Activated naive CD8-positive, alpha-beta T cell treated with anti-CD3 and anti-CD28 coated beads for 36 hours (primary cell): ENCODE measurements around the gene NCBP2L. TPM values are rescaled to one million over a fixed set of nuclear protein-coding genes. Genes with fewer than 3 reads are reported as not detected.

ENCODE experiments used
- DNase-seq: peaks from one replicate; pipeline ENCODE4 v3.0.0; 2021
- H3K27ac Mint-ChIP-seq: one replicate; pipeline ENCODE4 v1.8.0; 2022; ENCODE audit warnings: mild to moderate bottlenecking, moderate library complexity, mixed read lengths
- H3K27me3 Mint-ChIP-seq: one replicate; pipeline ENCODE4 v1.8.0; 2022; ENCODE audit warnings: mild to moderate bottlenecking, mixed read lengths
- H3K36me3 Mint-ChIP-seq: one replicate; pipeline ENCODE4 v1.8.0; 2021; ENCODE audit warnings: mild to moderate bottlenecking, mixed read lengths
- H3K4me1 Mint-ChIP-seq: one replicate; pipeline ENCODE4 v1.8.0; 2021; ENCODE audit warnings: mixed read lengths
- H3K4me3 Mint-ChIP-seq: one replicate; pipeline ENCODE4 v1.8.0; 2022; ENCODE audit warnings: mild to moderate bottlenecking, moderate library complexity, mixed read lengths
- H3K9me3 Mint-ChIP-seq: one replicate; pipeline ENCODE4 v1.8.0; 2022; ENCODE audit warnings: mixed read lengths
- total RNA-seq, 2 experiments: library from RNA; stranded (reverse); gene quantifications; one replicate each; pipeline ENCODE4 v1.2.3, GENCODE V29; 2021

NCBP2L gene
- total RNA-seq, result not detected

DNA sequence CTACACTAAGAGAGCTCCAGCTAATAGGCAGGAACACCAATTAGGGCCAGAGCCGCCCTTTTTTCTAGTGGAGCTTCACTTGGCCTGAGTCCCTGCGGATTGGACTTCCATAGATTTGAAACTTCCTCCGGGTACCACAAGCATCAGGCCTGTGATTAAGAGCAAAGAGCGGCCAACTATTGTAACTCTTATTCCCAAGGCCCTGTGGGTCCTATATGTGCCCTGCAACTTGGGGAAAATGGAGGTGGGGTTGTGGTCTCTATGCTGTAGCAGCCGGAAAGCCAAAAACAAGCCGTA lies at the start of gene NCBP2L:
TSS of gene NCBP2L (plus strand) at position 198 of the 297 bp plus-strand sequence. CDS start 16,488 bp downstream, outside the sequence.
- peak within 1 kb of the TSS; percentile 79 for H3K4me3 Mint-ChIP-seq
- H3K9me3 Mint-ChIP-seq, result no peaks in the 10 kb centered on the region
- no peaks in the 10 kb centered on the region for H3K36me3 Mint-ChIP-seq
- DNase-seq, result no peak
- peaks cover 11% of the 10 kb centered on the region for H3K4me1 Mint-ChIP-seq
- no peaks in the 10 kb centered on the region for H3K27me3 Mint-ChIP-seq
- H3K27ac Mint-ChIP-seq, result peak within 1 kb of the TSS; percentile 69

DNA sequence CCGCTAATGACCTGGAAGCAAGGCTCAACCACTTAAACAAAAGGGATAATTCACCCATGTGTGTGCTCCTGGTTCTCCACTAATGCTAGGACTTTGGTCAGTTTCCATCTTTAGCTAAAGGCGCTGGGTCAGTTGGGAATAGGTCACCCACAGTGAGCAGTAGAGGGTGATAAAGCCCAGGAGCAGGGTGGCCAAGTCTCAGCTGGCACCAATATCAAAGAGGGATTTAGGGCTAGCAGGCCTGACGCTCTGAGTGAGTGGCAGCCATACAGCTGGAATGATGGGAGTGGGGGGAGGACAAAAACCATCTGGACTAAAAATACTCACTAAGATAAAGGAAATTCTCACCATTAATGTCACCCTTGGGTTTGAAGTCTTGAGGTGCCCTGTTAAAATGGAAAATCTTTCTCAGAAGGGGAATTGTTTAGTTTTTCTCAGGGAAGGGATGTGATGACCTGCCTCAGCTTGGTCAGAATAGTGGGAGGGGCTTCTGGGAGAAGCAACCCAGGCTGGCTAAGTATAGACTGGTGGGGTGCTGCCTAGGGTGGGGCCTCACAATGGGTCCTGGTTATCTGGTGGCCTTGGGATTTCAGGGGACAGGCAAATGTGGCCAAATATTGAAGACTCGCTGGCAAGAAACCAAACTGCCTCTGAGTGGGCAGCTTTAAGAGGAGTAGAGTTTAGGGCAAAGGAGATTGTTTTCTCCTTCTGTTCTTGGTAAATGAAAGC lies 49.0 kb upstream of the NCBP2L start:
- H3K27me3 Mint-ChIP-seq, result no peaks in the 10 kb centered on the region
- no peak for DNase-seq
- no peak overlapping the region for H3K27ac Mint-ChIP-seq
- no peaks in the 10 kb centered on the region for H3K36me3 Mint-ChIP-seq
- H3K9me3 Mint-ChIP-seq, result no peaks in the 10 kb centered on the region
- peaks cover 5% of the 10 kb centered on the region for H3K4me1 Mint-ChIP-seq
- no peak overlapping the region for H3K4me3 Mint-ChIP-seq

DNA sequence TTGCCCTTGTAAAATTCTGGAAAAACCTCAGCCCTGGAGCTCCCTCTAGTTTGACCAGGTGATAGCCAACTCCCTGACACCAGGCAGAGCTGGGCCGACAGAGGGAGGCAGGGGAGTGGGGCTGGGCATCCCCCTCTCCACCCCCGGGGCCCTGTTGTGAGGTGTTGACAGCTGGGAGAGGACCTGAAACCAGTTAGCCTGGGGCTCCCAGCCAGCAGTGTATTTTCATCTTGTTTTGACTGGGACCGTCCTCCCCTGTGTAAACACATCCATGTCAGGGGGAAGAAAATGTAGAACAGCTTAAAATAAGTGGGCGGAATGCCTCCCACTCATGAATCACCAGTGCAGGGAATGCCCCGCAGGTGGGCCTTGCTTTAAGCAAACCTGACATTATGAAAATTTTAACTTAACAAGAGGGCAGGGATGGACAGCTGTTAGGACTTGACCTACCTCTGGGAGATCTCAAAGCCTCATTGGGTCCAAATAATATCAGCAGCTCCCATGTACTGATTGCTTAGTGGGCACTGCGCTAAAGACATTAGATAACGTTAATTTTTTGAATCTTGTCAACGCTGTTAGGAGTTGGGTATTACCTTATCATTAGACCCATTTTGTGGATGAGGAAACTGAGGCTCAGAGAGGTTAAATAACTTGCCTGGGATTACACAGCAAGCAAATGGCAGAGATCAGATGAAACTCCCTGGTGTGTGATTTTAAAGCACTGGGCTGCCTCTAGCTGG lies 47.8 kb upstream of the NCBP2L start:
- Mint-ChIP-seq H3K4me1 (peaks cover 5% of the 10 kb centered on the region), H3K27ac (no peak overlapping the region)
- no peak for DNase-seq

DNA sequence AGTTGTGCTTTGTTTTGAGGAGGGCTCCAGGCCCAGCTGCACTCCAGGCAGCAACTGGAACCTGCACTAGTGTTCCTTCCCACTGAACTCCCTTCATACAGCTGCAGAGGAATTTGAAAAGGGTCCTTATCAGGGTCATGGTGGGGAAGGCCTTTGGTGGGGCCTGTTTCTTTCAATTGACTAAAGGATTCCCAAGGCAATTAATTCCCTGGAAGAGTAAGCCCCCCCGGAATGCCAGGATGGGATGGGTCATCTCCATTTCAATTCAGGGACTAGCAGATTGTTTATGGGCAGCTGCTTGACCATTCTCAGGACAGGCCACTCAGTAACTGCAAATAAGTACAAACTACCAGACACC lies 47.3 kb upstream of the NCBP2L start:
- Mint-ChIP-seq H3K27me3 (no peaks in the 10 kb centered on the region), H3K27ac (no peak overlapping the region), H3K4me1 (peaks cover 5% of the 10 kb centered on the region), H3K36me3 (no peaks in the 10 kb centered on the region), H3K4me3 (no peak overlapping the region), H3K9me3 (no peaks in the 10 kb centered on the region)
- DNase-seq, result no peak

More for the DNA sequence above, 47.8 kb upstream of the NCBP2L start:
- Mint-ChIP-seq H3K36me3 (no peaks in the 10 kb centered on the region), H3K4me3 (no peak overlapping the region), H3K27me3 (no peaks in the 10 kb centered on the region), H3K9me3 (no peaks in the 10 kb centered on the region)

DNA sequence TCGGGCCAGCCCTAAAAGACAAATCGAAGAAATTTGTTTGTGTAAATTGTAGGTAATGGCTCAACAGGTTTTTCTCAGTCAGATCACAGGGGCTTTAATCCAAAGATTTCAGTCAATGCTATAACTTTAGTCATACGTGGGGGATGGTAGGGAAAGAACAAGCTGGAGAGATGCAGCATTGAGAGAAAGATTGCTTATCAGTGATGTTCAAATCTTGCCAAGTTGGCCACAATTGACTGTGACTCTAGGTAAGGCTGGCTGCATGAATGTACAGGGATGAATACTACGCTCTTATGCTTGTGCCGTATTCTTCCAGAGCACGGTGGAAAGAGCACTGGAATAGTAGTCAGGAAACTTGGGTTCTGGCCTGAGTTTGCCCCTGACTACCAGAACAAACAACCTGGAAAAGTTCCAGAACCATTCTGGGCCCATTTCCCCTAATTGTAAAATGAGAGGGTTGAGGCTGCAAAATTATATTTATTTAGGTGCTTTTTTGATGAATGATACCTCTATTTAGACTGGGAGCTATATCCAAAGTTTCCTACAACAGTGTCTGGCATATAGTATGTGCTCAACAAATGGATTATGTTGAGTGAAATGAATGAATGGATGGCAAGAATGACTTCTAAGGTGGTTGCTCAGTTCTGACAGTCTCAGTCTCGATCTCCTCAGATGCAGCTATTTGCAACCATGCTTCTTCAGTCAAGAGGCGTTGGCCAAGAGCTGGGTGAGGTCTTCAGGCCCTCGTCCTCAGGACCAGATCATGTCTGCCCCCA lies 46.4 kb upstream of the NCBP2L start:
- H3K4me3 Mint-ChIP-seq, result no peak overlapping the region
- no peak for DNase-seq
- no peak overlapping the region for H3K27ac Mint-ChIP-seq
- H3K27me3 Mint-ChIP-seq, result no peaks in the 10 kb centered on the region
- no peaks in the 10 kb centered on the region for H3K9me3 Mint-ChIP-seq
- H3K36me3 Mint-ChIP-seq, result no peaks in the 10 kb centered on the region
- peaks cover 5% of the 10 kb centered on the region for H3K4me1 Mint-ChIP-seq

DNA sequence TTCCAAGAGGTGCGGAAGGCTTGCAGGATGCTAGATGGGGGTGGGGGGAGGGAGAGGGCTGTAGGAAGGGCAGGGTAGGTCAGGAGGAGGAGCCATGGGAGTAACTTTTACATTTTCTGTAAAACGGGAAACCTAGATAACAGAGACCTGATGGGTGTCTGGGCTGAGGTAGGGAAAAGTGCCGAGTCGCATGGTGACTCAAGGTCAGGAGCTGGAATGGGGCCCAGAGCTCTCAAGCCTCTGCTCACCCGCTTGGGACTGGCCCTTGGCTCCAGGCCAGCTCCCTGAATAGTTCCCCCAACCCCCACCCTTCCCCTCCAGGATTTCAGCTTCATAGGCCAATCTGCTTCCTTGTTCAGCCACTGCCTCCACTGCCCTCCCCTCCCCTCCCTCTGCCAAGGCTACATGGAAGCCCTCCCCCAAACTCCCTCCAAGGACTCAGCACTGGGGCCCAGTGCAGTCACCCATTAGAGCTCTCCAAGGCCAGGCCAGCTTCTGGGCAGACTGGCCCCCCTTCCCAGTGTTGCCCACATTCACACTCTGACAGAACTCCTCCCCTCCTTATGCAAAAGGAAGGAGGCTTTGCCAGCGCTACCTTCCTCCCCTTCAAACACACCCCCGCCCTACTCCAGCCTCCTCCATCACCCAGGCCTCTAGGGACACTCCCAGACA lies 45.6 kb upstream of the NCBP2L start:
- no peak overlapping the region for H3K4me3 Mint-ChIP-seq
- no peak overlapping the region for H3K27ac Mint-ChIP-seq
- no peaks in the 10 kb centered on the region for H3K9me3 Mint-ChIP-seq
- no peaks in the 10 kb centered on the region for H3K27me3 Mint-ChIP-seq
- H3K4me1 Mint-ChIP-seq, result peaks cover 5% of the 10 kb centered on the region
- no peak for DNase-seq
- no peaks in the 10 kb centered on the region for H3K36me3 Mint-ChIP-seq

DNA sequence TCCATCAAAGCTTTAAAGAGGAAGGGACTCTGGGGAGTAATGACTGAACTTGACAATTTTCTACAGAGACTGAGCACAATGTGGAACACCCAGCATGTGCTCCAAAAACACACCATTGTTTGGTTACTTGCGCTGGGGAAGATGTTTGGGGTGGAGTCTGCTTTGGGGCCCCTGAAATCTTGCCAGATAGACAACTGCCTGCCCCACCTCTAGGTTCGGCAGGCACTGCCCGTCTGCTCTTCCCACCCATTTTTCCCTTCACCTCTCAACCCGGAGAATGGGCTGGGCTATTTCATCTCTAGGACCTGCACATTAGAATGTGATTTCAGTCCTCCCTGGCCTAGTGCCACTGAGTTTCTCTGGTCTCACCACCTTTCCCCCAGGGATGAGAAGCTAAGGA lies 43.8 kb upstream of the NCBP2L start:
- H3K27ac Mint-ChIP-seq, result no peak overlapping the region
- no peaks in the 10 kb centered on the region for H3K9me3 Mint-ChIP-seq
- H3K4me1 Mint-ChIP-seq, result peaks cover 2% of the 10 kb centered on the region
- H3K36me3 Mint-ChIP-seq, result no peaks in the 10 kb centered on the region
- H3K4me3 Mint-ChIP-seq, result no peak overlapping the region
- H3K27me3 Mint-ChIP-seq, result no peaks in the 10 kb centered on the region
- no peak for DNase-seq

DNA sequence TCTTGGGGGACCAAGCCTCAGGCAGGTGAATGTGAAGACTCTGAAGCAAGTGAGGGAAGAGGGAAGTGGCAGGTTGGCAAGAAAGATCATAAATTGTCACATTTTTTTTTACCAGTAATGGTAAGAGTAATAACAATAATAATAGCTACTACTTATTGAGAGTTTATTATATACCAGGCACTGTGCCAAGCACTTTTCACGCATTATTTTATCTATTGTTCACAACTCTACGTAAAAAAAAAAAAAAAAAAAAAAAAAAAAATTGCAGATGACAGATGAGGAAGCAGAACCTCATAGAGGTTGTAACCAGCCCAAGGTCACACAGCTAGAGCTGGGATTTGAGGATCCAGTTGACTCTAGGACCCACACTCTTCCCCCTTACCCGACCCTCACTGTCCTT lies 42.9 kb upstream of the NCBP2L start:
- Mint-ChIP-seq H3K4me3 (no peak overlapping the region), H3K9me3 (no peaks in the 10 kb centered on the region)

DNA sequence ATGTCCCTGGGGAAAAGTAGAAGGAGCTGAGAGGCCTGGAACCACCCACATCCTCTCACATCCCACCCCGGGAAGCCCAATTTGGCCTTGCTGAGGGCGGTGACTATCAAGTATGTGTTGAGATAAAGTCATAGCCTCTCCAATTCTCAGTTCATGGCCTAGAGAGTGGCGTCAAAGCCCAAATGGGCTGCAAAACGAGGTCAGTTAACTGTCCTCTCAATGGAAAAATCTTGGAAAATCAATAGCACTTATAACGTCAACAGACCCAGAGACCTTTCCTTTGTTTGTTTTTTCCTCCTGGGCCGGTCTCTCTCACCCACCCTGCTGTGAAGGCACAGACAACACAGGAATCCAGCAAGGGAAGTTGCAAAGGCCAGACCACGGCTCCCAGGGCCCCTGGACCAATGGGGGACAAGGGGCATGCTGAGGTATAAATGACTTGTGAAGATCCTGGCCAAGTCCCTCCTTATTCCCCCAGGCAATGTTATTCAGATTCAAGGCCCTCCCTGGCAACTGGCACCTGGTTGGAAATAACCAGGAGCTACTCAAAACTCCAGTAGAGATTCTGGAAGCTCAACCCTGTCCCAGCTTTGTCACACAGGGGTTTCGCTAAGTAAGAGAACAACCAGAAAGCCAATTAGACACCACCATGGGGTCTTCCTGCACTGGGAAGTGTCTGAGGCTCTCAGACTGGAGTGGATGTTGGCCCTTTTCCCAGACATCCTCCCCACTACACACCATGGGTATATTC lies 40.6 kb upstream of the NCBP2L start:
- no peak for DNase-seq
- no peaks in the 10 kb centered on the region for H3K27me3 Mint-ChIP-seq
- no peak overlapping the region for H3K4me3 Mint-ChIP-seq
- H3K27ac Mint-ChIP-seq, result no peak overlapping the region
- H3K9me3 Mint-ChIP-seq, result no peaks in the 10 kb centered on the region
- H3K36me3 Mint-ChIP-seq, result no peaks in the 10 kb centered on the region
- H3K4me1 Mint-ChIP-seq, result peaks cover 15% of the 10 kb centered on the region

More for the DNA sequence above, 42.9 kb upstream of the NCBP2L start:
- Mint-ChIP-seq H3K27ac (no peak overlapping the region), H3K27me3 (no peaks in the 10 kb centered on the region), H3K36me3 (no peaks in the 10 kb centered on the region), H3K4me1 (peaks cover 4% of the 10 kb centered on the region)
- DNase-seq, result no peak

DNA sequence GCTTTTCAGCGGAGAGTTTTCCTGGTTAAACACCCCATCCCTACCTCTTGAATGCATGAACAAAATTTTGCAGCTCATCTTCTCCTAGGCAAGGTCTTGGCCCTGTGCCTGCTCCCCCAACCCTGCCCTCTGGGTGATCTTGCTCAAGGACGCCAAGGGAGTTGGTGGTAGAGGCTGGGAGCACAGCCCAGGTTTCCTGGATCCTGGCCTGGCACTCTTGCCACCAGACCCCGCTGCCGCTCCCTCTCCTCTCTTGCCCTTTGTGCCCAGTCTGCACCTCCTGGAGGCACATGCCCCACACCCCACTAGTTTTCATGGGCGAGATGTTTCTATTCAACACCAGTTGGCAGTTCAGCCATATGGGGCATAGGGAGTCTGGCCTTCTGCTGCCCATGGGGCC lies 39.3 kb upstream of the NCBP2L start:
- H3K4me3 Mint-ChIP-seq, result no peak overlapping the region
- no peak for DNase-seq
- no peaks in the 10 kb centered on the region for H3K36me3 Mint-ChIP-seq
- peaks cover 23% of the 10 kb centered on the region for H3K4me1 Mint-ChIP-seq
- H3K27me3 Mint-ChIP-seq, result no peaks in the 10 kb centered on the region
- H3K27ac Mint-ChIP-seq, result no peak overlapping the region
- H3K9me3 Mint-ChIP-seq, result no peaks in the 10 kb centered on the region

DNA sequence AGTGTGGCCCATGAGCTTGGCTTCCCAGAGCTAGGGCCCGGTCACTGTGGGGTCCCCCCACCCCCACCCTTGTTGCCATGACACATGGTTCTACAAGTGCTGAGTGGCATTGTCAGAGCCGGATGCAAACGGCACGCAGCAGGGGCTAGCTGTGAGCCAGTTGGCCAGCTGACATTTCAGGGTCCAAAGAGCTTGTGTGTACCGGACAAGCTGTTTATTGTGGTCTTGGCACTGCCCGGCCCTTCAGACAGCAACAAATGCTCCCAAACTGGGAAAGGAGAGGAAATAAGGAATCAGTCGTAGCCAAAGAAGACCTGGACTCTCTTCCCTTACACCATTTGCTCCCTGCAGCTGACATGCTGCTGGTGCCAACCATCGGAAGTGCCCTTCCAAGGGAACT lies 38.8 kb upstream of the NCBP2L start:
- H3K9me3 Mint-ChIP-seq, result no peaks in the 10 kb centered on the region
- H3K27ac Mint-ChIP-seq, result no peak overlapping the region
- no peaks in the 10 kb centered on the region for H3K27me3 Mint-ChIP-seq
- H3K4me3 Mint-ChIP-seq, result no peak overlapping the region
- DNase-seq, result no peak
- H3K36me3 Mint-ChIP-seq, result no peaks in the 10 kb centered on the region
- H3K4me1 Mint-ChIP-seq, result peaks cover 23% of the 10 kb centered on the region

DNA sequence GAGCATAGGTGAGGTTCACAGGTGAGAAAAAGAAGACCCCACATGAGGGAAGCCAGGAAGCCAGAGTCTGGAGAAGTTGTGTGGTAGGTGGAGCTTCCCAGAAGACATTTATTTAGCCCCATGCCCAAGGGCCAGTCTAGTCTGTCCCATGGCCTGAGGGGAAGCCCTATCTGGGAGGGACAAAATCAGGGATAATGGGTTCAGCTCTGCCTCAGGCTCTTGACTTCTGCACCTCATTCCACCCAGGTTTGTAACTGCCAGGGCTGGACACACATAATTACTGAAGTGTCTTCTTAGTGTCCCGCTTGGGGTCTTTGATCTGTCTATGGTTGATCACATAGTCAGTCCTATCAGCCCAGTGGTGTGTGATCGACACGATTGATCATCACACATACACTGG lies 38.0 kb upstream of the NCBP2L start:
- no peaks in the 10 kb centered on the region for H3K27me3 Mint-ChIP-seq
- no peak for DNase-seq
- no peak overlapping the region for H3K27ac Mint-ChIP-seq
- H3K36me3 Mint-ChIP-seq, result no peaks in the 10 kb centered on the region
- H3K4me3 Mint-ChIP-seq, result no peak overlapping the region
- no peaks in the 10 kb centered on the region for H3K9me3 Mint-ChIP-seq
- H3K4me1 Mint-ChIP-seq, result peaks cover 25% of the 10 kb centered on the region

DNA sequence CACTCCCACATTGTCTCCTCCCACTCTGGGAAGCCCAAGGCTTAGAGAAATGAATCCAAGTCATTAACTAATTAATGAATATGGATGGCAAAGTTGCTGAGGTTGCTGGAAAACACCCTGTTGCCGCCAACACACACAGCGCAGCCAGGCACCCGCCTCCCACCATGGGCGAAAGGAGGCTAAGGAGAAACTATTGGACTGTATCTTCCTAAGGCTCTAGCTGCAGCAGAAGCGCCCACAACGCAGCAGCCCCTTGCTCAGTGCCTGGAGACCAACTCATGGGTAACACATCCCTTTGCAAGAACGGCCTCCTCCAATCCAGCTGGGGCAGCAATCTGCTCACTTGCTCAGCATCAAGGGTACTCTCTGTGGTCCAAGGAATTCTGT lies 36.1 kb upstream of the NCBP2L start:
- no peaks in the 10 kb centered on the region for H3K9me3 Mint-ChIP-seq
- no peak for DNase-seq
- no peaks in the 10 kb centered on the region for H3K27me3 Mint-ChIP-seq
- no peaks in the 10 kb centered on the region for H3K36me3 Mint-ChIP-seq
- peaks cover 27% of the 10 kb centered on the region for H3K4me1 Mint-ChIP-seq
- H3K4me3 Mint-ChIP-seq, result peak overlapping the region; percentile 83
- peak overlapping the region; percentile 98 for H3K27ac Mint-ChIP-seq

DNA sequence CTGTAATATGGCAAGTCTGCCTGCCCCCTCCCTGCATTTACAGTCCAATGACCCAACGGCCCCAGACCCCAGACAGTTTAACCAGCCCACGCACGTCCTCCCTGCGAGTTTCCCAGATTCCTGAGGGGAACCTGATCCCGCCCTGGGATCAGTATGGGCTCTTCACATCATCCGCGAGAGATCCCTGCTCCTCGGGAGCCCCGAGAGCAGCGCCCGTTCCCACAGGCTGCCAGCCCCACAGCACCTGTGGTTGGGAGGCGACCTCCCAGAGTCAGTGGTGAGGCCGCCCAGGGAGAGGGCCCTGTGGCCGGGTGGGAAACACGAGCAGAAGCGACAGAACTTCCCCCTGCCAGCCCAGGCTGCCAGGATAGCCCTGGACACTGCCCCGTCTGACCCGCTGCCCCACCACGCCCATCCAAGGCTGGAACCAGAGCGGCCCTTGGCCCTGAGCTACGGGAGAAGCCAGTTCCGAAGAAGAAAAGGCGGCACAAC lies 34.8 kb upstream of the NCBP2L start:
- Mint-ChIP-seq H3K4me1 (peaks cover 28% of the 10 kb centered on the region), H3K4me3 (peak overlapping the region; percentile 83), H3K9me3 (no peaks in the 10 kb centered on the region), H3K27ac (peak overlapping the region; percentile 98), H3K27me3 (no peaks in the 10 kb centered on the region), H3K36me3 (no peaks in the 10 kb centered on the region)
- no peak for DNase-seq
